ENCODE results near the gene CMTR1.

GRCh38 chr6:37503309-37503965, 70.4 kb downstream of the CMTR1 start:
- TF ChIP-seq, protein P1, sequence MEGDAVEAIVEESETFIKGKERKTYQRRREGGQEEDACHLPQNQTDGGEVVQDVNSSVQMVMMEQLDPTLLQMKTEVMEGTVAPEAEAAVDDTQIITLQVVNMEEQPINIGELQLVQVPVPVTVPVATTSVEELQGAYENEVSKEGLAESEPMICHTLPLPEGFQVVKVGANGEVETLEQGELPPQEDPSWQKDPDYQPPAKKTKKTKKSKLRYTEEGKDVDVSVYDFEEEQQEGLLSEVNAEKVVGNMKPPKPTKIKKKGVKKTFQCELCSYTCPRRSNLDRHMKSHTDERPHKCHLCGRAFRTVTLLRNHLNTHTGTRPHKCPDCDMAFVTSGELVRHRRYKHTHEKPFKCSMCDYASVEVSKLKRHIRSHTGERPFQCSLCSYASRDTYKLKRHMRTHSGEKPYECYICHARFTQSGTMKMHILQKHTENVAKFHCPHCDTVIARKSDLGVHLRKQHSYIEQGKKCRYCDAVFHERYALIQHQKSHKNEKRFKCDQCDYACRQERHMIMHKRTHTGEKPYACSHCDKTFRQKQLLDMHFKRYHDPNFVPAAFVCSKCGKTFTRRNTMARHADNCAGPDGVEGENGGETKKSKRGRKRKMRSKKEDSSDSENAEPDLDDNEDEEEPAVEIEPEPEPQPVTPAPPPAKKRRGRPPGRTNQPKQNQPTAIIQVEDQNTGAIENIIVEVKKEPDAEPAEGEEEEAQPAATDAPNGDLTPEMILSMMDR (IDR thresholded peaks at IDR 0.05): no peak
- no peak for TF ChIP-seq POLR2AphosphoS5 (IDR thresholded peaks at IDR 0.05)

Data from prostate gland (tissue), 2 donors.